H1 (cell line): ENCODE results near the gene PSD2.

ENCODE experiments used
- BACH1 ChIP-seq: IDR thresholded peaks from 2 replicates; pipeline ENCODE4 v1.6.1; 2012; ENCODE audit warnings: low read length, improper control_type of control experiment
- CHD2 ChIP-seq: IDR thresholded peaks from 2 replicates; pipeline ENCODE4 v1.6.1; 2012; ENCODE audit warnings: low read length, improper control_type of control experiment
- EZH2 ChIP-seq: fragments of 200-600 bp; sonication (generic); IDR thresholded peaks from 2 replicates; pipeline ENCODE4 v1.7.1; 2012; ENCODE audit warnings: low read depth, mild to moderate bottlenecking, moderate library complexity, low read length, inconsistent platforms; ENCODE audit not compliant: severe bottlenecking
- JUND ChIP-seq: IDR thresholded peaks from 2 replicates; pipeline ENCODE4 v1.6.1; 2011; ENCODE audit warnings: mild to moderate bottlenecking, improper control_type of control experiment, low read length
- POLR2A ChIP-seq, 2 experiments: IDR thresholded peaks; 1 replicate in 1 of 2; 2 replicates in 1 of 2; pipeline ENCODE4 v1.6.1; 2011; ENCODE audit warnings: low read depth in 2 of 2, low read length in 2 of 2, mild to moderate bottlenecking in 2 of 2; ENCODE audit errors: control extremely low read depth in 1 of 2
- RAD21 ChIP-seq, 2 experiments: IDR thresholded peaks in 1 of 2; conservative IDR thresholded peaks in 1 of 2; 2 replicates each; pipeline ENCODE4 v1.6.1; 2011; ENCODE audit warnings: low read depth in 2 of 2, low read length in 2 of 2, improper control_type of control experiment in 1 of 2, inconsistent platforms in 1 of 2, mild to moderate bottlenecking in 1 of 2, moderate library complexity in 1 of 2
- SIRT6 ChIP-seq: IDR thresholded peaks from one replicate; pipeline ENCODE4 v1.7.1; 2012; ENCODE audit warnings: low read length, inconsistent platforms
- SP2 ChIP-seq: IDR thresholded peaks from 2 replicates; pipeline ENCODE4 v1.6.1; 2012; ENCODE audit warnings: mild to moderate bottlenecking, low read length, inconsistent platforms
- TF ChIP-seq, protein P1 (sequence below), 3 experiments: IDR thresholded peaks; 1 replicate in 2 of 3; 2 replicates in 1 of 3; pipeline versions ENCODE4 v1.5.1 to v1.6.1; 2011; ENCODE audit warnings: low read length in 3 of 3, mild to moderate bottlenecking in 3 of 3, inconsistent platforms in 2 of 3, low read depth in 1 of 3, moderate library complexity in 1 of 3; ENCODE audit not compliant: insufficient read depth in 1 of 3; ENCODE audit errors: control extremely low read depth in 1 of 3
- TF ChIP-seq, protein P2 (sequence below): IDR thresholded peaks from 2 replicates; pipeline ENCODE4 v1.6.1; 2012; ENCODE audit warnings: inconsistent platforms

GRCh38 chr5:139812323-139812722 lies 16.7 kb downstream of the PSD2 start:
- TF ChIP-seq, protein P1, sequence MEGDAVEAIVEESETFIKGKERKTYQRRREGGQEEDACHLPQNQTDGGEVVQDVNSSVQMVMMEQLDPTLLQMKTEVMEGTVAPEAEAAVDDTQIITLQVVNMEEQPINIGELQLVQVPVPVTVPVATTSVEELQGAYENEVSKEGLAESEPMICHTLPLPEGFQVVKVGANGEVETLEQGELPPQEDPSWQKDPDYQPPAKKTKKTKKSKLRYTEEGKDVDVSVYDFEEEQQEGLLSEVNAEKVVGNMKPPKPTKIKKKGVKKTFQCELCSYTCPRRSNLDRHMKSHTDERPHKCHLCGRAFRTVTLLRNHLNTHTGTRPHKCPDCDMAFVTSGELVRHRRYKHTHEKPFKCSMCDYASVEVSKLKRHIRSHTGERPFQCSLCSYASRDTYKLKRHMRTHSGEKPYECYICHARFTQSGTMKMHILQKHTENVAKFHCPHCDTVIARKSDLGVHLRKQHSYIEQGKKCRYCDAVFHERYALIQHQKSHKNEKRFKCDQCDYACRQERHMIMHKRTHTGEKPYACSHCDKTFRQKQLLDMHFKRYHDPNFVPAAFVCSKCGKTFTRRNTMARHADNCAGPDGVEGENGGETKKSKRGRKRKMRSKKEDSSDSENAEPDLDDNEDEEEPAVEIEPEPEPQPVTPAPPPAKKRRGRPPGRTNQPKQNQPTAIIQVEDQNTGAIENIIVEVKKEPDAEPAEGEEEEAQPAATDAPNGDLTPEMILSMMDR (IDR thresholded peaks at IDR 0.05; ENCODE audit: control extremely low read depth in 1 of 3, insufficient read depth in 1 of 3, low read depth in 1 of 3, low read length in 3 of 3), result no peak
- TF ChIP-seq BACH1 (no peak), EZH2 (no peak), CHD2 (no peak), POLR2A (IDR thresholded peaks at IDR 0.05; ENCODE audit: control extremely low read depth in 1 of 2, low read depth in 2 of 2, low read length in 2 of 2) (no peak), SIRT6 (no peak), RAD21 (IDR thresholded peaks at IDR 0.05 in 1 of 2, conservative IDR thresholded peaks at IDR 0.05 in 1 of 2; ENCODE audit: low read depth in 2 of 2, low read length in 2 of 2) (no peak), JUND (no peak), SP2 (no peak)
- TF ChIP-seq, protein P2, sequence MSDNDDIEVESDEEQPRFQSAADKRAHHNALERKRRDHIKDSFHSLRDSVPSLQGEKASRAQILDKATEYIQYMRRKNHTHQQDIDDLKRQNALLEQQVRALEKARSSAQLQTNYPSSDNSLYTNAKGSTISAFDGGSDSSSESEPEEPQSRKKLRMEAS, result no peak
